GM23338 (cell line): ENCODE measurements around the gene CRMP1.

ENCODE experiments used
- CTCF ChIP-seq, 2 experiments: fragments of 200-600 bp in 1 of 2; sonication (generic) in 1 of 2; conservative IDR thresholded peaks; 2 replicates each; pipeline versions ENCODE4 v1.5.1 to v1.6.1; 2016 to 2017; ENCODE audit warnings: antibody characterized with exemption in 2 of 2, low read depth in 2 of 2, mild to moderate bottlenecking in 2 of 2, moderate library complexity in 1 of 2
- EZH2 ChIP-seq: fragments of 200-600 bp; sonication (generic); IDR thresholded peaks from one replicate; pipeline ENCODE4 v1.8.0; 2017; ENCODE audit warnings: antibody characterized with exemption, mild to moderate bottlenecking, low read depth; ENCODE audit not compliant: unreplicated experiment
- JUNB ChIP-seq: IDR thresholded peaks from one replicate; pipeline ENCODE4 v1.6.1; 2016; ENCODE audit warnings: antibody characterized with exemption; ENCODE audit not compliant: unreplicated experiment
- POLR2AphosphoS5 ChIP-seq: IDR thresholded peaks from 2 replicates; pipeline ENCODE4 v1.6.1; 2016; ENCODE audit warnings: antibody characterized with exemption, low read depth
- REST ChIP-seq: IDR thresholded peaks from one replicate; pipeline ENCODE4 v1.6.1; 2018; ENCODE audit warnings: antibody characterized with exemption; ENCODE audit not compliant: unreplicated experiment

GRCh38 chr4:5823542-5824211 lies 69.2 kb downstream of the CRMP1 start:
- TF ChIP-seq REST (no peak), POLR2AphosphoS5 (no peak), CTCF (conservative IDR thresholded peaks at IDR 0.05; ENCODE audit: low read depth in 2 of 2) (no peak), EZH2 (no peak), JUNB (no peak)
